GM11168 (cell line): ENCODE data around the gene NUDT4.
"Not testable (repeated sequence)": the region's sequence is repeated elsewhere in the genome, so short reads cannot be mapped to it uniquely, and the experiment has no call there.

Experiments
- in situ Hi-C: fragments of 300-500 bp; cut with MboI; formaldehyde crosslinking; loops from one replicate; pipeline ENCODE4 v1.12.0; 2022; ENCODE audit warnings: low sequenced_read_pairs; ENCODE audit not compliant: unreplicated experiment

NUDT4 gene

GRCh38 chr12:93390549-93391297 is 13.0 kb downstream of the NUDT4 start:
- in situ Hi-C loops, result no loop called here

- in situ Hi-C loops, result no loop called here
Measured at GRCh38 chr12:93393425-93393824, 15.7 kb downstream of the NUDT4 start.

GRCh38 chr12:93397412-93397811 is 19.7 kb downstream of the NUDT4 start:
- in situ Hi-C loops, result no loop called here

GRCh38 chr12:93399183-93399863 is 21.6 kb downstream of the NUDT4 start:
- in situ Hi-C loops, result not testable (repeated sequence)

- in situ Hi-C loops, result no loop called here
Measured at GRCh38 chr12:93402333-93403311, 24.9 kb downstream of the NUDT4 start.

- in situ Hi-C loops, result no loop called here
Measured at GRCh38 chr12:93403988-93404803, 26.5 kb downstream of the NUDT4 start.

- in situ Hi-C loops, result no loop called here
Measured at GRCh38 chr12:93404961-93405849, 27.5 kb downstream of the NUDT4 start.

- in situ Hi-C loops, result no loop called here
Measured at GRCh38 chr12:93407054-93407962, 29.6 kb downstream of the NUDT4 start.

GRCh38 chr12:93407963-93408283 is 30.2 kb downstream of the NUDT4 start:
- in situ Hi-C loops, result no loop called here

GRCh38 chr12:93408813-93409212 is 31.1 kb downstream of the NUDT4 start:
- in situ Hi-C loops, result no loop called here

GRCh38 chr12:93409343-93410187 is 31.8 kb downstream of the NUDT4 start:
- in situ Hi-C loops, result loop anchor here (10.0 kb wide), 1 partner anchor 625 kb away; no protein-coding TSS in a partner anchor

- in situ Hi-C loops, result loop anchor here (10.0 kb wide), 1 partner anchor 626 kb away; no protein-coding TSS in a partner anchor
Measured at GRCh38 chr12:93411060-93411459, 33.3 kb downstream of the NUDT4 start.

GRCh38 chr12:93412396-93412795 is 34.7 kb downstream of the NUDT4 start:
- in situ Hi-C loops, result loop anchor here (10.0 kb wide), 1 partner anchor 628 kb away; no protein-coding TSS in a partner anchor

GRCh38 chr12:93413064-93413463 is 35.3 kb downstream of the NUDT4 start:
- in situ Hi-C loops, result loop anchor here (10.0 kb wide), 1 partner anchor 628 kb away; no protein-coding TSS in a partner anchor

- in situ Hi-C loops, result loop anchor here (10.0 kb wide), 1 partner anchor 631 kb away; no protein-coding TSS in a partner anchor
Measured at GRCh38 chr12:93415723-93416464, 38.2 kb downstream of the NUDT4 start.

GRCh38 chr12:93417967-93418480 is 40.3 kb downstream of the NUDT4 start:
- in situ Hi-C loops, result loop anchor here (10.0 kb wide), 1 partner anchor 633 kb away; no protein-coding TSS in a partner anchor
